Measurements from ENCODE around the gene C5orf52. TPM values are rescaled to one million over a fixed set of nuclear protein-coding genes. Genes with fewer than 3 reads are reported as not detected.

Gene C5orf52
- total RNA-seq, 2 donors from 2014 or later: 5.5 to 5.7 TPM

DNA sequence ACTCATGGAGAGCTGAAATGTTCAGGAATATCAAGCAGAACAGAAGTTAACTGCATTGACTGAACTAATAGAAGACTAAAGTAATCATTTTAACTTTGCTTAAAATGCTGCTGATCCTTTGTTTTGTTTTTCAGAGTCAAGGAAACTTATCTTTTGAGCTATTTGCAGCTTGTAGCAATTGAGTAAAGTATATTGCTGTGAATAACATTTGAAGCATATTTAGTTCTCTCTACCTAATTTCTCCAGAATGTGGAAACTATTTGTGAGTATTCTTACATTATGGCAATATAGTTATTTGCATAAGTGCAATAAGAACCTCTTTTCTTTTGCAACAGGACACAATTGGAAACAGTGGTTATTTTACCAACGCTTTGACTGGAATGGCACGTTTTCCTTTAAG is 13.8 kb upstream of the C5orf52 start:
- H3K9me3 ChIP-seq: no peaks in the 10 kb centered on the region
- TF ChIP-seq, protein P1, sequence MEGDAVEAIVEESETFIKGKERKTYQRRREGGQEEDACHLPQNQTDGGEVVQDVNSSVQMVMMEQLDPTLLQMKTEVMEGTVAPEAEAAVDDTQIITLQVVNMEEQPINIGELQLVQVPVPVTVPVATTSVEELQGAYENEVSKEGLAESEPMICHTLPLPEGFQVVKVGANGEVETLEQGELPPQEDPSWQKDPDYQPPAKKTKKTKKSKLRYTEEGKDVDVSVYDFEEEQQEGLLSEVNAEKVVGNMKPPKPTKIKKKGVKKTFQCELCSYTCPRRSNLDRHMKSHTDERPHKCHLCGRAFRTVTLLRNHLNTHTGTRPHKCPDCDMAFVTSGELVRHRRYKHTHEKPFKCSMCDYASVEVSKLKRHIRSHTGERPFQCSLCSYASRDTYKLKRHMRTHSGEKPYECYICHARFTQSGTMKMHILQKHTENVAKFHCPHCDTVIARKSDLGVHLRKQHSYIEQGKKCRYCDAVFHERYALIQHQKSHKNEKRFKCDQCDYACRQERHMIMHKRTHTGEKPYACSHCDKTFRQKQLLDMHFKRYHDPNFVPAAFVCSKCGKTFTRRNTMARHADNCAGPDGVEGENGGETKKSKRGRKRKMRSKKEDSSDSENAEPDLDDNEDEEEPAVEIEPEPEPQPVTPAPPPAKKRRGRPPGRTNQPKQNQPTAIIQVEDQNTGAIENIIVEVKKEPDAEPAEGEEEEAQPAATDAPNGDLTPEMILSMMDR (IDR thresholded peaks at IDR 0.05): no peak
- no peak overlapping the region for H3K9ac ChIP-seq (ENCODE audit: low read depth in 2 of 2, low read length in 2 of 2)
- H3K4me1 ChIP-seq: no peaks in the 10 kb centered on the region
- H3K27me3 ChIP-seq: no peaks in the 10 kb centered on the region
- no peak overlapping the region for H3K4me3 ChIP-seq
- no peaks in the 10 kb centered on the region for H3K36me3 ChIP-seq
- intact Hi-C loops (cut with DNase I): no loop called here
- no peak overlapping the region for H3K27ac ChIP-seq
- DNase-seq: no peak

DNA sequence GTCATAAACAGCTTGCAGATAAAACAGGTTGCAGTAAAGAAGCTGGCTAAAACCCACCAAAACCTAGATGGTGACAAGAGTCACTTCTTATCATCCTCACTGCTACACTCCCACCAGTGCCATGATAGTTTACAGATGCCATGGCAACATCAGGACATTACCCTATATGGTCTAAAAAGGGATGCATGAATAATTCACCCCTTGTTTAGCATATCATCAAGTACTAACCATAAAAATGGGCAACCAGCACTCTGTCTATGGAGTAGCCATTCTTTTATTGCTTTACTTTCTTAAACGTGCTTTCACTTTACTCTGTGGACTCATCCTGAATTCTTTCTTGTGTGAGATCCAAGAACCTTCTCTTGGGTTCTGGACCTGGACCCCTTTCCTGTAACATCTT is 12.4 kb upstream of the C5orf52 start:
- intact Hi-C loops (cut with DNase I): no loop called here
- DNase-seq: no peak
- TF ChIP-seq, protein P1 (IDR thresholded peaks at IDR 0.05): no peak

DNA sequence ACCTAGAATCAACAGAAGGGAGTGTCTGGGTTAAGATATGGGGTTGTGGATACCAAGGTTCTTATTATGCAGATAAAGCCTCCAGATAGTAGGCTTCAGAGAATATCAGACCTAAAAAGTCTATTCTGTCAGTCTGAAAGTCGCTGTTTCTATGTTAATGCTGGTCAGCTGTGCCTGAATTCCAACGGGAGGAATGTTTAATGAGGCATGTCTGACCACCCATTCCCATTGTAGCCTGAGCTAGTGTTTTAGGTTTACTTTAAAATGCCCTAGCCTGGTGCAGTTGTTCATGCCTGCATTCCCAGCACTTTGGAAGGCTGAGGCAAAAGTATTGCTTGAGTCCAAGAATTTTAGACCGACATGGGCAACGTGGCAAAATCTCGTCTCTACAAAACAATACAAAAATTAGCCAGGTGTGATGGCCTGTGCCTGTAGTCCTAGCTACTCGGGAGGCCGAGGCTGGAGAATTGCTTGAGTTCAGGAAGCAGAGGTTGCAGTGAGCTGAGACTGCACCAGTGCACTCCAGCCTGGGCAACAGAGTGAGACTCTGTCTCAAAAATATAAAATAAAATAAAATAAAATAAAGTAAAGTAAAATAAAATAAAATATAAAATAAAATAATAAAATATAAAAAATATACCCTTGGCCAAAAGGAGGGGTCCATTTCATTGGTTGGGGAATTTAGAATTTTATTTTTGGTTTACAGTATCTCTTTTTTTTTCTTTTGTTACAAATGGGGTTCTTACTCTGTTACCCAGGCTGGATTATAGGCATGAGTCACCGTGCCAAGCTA is 11.3 kb upstream of the C5orf52 start:
- intact Hi-C loops (cut with DNase I): no loop called here
- TF ChIP-seq, protein P1 (IDR thresholded peaks at IDR 0.05): no peak

More for the DNA sequence above, 12.4 kb upstream of the C5orf52 start:
- Histone ChIP-seq H3K27ac (no peak overlapping the region), H3K4me1 (no peaks in the 10 kb centered on the region), H3K4me3 (no peak overlapping the region), H3K9me3 (no peaks in the 10 kb centered on the region), H3K36me3 (no peaks in the 10 kb centered on the region), H3K9ac (ENCODE audit: low read depth in 2 of 2, low read length in 2 of 2) (no peak overlapping the region), H3K27me3 (no peaks in the 10 kb centered on the region)

DNA sequence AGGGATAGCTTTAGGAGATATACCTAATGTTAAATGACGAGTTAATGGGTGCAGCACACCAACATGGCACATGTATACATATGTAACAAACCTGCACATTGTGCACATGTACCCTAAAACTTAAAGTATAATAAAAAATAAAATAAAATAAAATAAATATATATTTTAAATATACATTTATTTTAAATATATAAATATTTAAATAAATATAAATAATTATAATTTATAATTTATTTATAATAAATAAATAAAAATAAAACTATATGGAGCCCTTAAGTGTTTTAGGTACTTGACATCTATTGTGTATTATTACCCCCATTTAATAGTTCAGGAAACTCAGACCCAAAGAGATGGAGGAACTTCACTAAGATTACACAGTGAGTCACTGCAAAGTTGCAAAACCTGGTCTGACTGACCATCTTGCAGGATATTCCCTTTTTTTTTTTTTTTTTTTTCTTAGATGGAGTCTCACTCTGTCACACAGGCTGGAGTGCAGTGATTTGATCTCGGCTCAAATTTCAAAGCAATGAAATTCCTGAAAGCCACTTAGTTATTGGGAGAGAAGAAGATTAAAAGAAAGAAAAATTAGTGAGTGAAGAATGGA is 5.8 kb upstream of the C5orf52 start:
- TF ChIP-seq, protein P1 (IDR thresholded peaks at IDR 0.05): no peak
- no peaks in the 10 kb centered on the region for H3K36me3 ChIP-seq
- DNase-seq: no peak
- H3K9me3 ChIP-seq: no peaks in the 10 kb centered on the region
- H3K27me3 ChIP-seq: no peaks in the 10 kb centered on the region
- H3K9ac ChIP-seq (ENCODE audit: low read depth in 2 of 2, low read length in 2 of 2): no peak overlapping the region
- H3K4me1 ChIP-seq: peaks cover 6% of the 10 kb centered on the region
- no peak overlapping the region for H3K4me3 ChIP-seq
- no peak overlapping the region for H3K27ac ChIP-seq
- intact Hi-C loops (cut with DNase I): loop anchor here (5.0 kb wide), 2 partner anchors 52 to 77 kb away; partner anchors contain the start of gene LSM11

More for the DNA sequence above, 11.3 kb upstream of the C5orf52 start:
- Histone ChIP-seq H3K4me1 (no peaks in the 10 kb centered on the region), H3K27me3 (no peaks in the 10 kb centered on the region), H3K27ac (no peak overlapping the region), H3K9me3 (no peaks in the 10 kb centered on the region), H3K9ac (ENCODE audit: low read depth in 2 of 2, low read length in 2 of 2) (no peak overlapping the region), H3K4me3 (no peak overlapping the region), H3K36me3 (no peaks in the 10 kb centered on the region)
- DNase-seq: no peak

DNA sequence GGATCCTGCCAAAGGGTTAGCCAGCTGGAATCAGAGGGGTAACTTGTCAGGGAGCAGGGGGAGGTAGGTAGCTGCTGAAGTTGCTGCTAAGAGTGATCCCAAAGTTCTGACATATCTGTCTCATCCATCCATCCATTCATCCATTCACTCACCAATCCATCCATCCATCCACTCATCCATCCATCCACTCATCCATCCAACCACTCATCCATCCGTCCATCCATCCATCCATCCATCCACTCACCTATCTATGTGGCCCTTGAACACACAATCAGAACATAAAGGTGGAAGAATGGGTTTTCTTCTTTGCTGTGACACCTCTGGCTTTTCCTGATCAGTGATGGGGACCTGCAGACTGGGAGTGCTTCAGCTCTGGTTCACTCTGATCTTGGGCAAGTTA is 3.0 kb upstream of the C5orf52 start:
- Histone ChIP-seq H3K27ac (no peak overlapping the region), H3K9me3 (no peaks in the 10 kb centered on the region), H3K4me1 (peaks cover 6% of the 10 kb centered on the region), H3K9ac (ENCODE audit: low read depth in 2 of 2, low read length in 2 of 2) (no peak overlapping the region), H3K36me3 (no peaks in the 10 kb centered on the region), H3K4me3 (no peak overlapping the region), H3K27me3 (no peaks in the 10 kb centered on the region)
- DNase-seq: no peak
- TF ChIP-seq, protein P1 (IDR thresholded peaks at IDR 0.05): no peak
- intact Hi-C loops (cut with DNase I): loop anchor here (5.0 kb wide), 2 partner anchors 49 to 74 kb away; partner anchors contain the start of gene LSM11
